HG03575 (cell line): ENCODE measurements around the gene EMC6.

Source experiments
- ATAC-seq: cut with Tn5 transposase; IDR thresholded peaks from one replicate; pipeline ENCODE4 v1.9.1; 2021; ENCODE audit not compliant: unreplicated experiment, insufficient number of reproducible peaks, low FRiP score; ENCODE audit errors: extremely low read depth

Gene EMC6

DNA sequence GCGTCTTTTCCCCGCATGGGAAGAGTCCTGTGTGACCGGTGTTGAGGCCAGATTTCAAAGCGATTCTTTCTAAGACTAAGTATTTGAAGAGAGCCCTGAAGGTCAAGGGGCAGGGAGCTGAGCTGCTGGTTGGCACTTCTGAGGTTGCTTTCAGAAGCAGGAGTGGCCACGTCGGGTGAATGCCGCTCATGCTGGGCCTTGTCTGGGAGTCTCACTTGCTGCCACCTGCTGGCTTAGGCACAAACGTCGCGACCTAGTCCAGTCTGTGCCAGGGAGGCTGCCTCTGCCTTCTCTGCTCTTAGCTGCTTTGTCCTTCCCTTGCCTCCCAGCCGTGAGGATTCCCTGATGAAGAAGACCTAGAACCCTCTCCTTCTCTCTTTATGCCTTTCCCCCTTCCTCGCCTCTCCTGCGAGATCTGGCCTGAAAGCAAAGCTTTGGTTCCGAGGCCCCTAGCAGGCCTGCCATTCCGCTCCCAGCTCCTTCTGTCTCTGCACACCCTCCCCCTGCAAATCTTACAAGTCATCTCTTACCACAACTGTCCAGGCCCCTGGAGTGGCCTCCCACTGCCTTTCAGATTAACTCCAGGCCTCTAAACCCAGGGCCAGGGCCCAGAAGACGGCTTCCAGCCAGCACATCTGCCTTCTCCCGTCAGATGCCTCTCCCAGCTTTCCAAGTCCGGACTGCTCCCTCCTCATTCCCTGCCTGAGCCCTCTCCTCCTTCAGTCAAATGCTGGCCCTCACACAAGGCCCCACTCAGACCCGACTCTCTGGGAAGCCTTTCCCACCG is 20.6 kb upstream of the EMC6 start:
- no peak for ATAC-seq

- no peak for ATAC-seq
Measured at GRCh38 chr17:3655766-3656165, 12.8 kb upstream of the EMC6 start.

- no peak for ATAC-seq
Measured at GRCh38 chr17:3656353-3656752, 12.3 kb upstream of the EMC6 start.

DNA sequence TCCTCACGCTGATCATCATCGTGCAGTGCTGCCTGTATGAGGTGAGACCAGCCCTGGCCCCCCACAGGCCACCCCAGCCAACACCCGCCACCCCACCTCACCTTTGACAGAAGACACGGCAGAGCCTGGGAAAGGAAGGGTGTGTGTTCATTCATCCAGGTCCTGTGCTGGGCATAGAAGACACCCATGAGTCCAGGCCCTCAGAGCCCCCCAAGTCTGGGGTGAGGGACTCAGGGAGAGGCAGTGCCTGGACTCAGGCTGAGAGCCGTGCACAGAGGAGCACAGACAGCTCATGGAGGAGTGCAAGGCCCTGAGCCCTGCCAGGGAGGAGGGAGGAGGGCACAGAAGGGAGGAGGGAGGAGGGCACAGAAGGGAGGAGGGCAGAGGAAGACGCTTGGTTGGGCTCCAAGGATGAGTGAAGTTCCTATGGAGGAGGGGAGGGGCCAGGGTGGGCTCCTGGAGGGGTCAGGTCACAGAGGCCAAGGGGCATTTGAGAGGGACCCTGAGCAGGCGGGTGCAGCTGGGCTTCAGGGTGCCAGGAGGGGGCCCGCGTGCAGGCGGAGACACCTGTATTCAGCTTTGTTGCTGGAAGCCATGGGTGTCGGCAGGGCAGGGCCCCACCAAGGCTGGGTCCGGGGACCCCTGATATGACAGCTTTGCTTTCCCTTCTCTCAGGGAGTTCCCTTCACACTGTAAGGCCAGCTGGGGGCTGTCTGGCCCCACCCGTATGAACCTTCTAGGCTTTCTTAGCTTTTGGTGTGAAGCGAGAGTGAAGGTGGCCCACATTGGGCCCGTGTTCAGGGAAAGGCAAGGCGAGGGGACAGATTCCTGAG is 11.6 kb upstream of the EMC6 start:
- ATAC-seq = no peak

DNA sequence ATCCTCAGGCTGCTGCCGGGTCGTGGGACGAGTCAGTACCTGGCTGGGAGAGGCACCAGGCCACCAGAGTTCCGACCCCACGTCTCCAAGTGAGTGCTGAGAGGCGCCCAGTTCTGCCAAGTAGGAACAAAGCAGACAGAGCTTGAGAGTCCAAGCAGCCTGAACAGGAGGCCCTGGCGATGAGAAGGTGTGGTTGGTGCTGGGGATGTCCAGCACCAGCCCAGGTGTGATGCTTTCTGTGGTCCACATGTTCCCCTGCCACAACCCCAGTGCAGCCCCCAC is 11.1 kb upstream of the EMC6 start:
- ATAC-seq = no peak

DNA sequence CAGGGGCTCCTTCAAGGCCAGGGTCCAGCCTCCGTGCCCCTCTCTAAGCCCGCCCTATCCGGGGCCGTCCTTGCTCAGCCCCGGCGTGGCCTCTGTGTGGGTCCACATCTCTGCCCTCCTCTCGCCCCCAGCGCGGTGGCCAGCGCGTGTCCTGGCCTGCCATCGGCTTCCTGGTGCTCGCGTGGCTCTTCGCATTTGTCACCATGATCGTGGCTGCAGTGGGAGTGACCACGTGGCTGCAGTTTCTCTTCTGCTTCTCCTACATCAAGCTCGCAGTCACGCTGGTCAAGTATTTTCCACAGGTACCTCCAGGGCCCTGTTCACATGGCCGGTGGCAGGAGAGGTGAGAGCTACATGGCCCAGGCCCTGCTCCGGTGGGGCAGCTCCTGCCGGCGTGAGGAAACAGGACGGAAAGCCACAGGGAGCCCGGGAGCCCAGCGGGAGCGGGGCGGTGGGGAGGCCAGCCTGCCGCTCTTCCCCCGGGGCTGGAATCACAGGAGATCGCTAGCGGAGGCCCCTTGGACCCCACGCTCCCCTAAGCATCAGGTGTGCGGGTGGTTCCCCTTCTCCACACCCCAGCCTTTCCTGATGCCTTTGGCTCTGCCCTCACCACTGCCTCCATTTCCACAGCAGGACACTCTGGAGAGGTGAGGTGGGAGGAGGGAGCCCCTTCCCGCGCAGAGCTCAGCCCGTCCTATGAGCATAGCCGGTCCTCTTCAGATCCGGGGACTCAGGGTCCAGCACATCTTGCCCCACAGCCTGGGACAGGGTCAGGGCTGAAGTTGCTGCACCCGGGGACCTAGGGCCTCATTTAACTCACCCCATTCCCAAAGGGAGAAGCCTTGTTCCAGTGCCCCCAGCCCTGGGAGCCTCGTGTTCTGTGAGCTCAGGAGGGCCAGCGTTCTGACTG is 10.5 kb upstream of the EMC6 start:
- no peak for ATAC-seq

GRCh38 chr17:3658784-3659449 is 9.7 kb upstream of the EMC6 start:
- no peak for ATAC-seq

- no peak for ATAC-seq
Measured at GRCh38 chr17:3659541-3660111, 9.0 kb upstream of the EMC6 start.

- no peak for ATAC-seq
Measured at GRCh38 chr17:3660311-3660891, 8.2 kb upstream of the EMC6 start.

DNA sequence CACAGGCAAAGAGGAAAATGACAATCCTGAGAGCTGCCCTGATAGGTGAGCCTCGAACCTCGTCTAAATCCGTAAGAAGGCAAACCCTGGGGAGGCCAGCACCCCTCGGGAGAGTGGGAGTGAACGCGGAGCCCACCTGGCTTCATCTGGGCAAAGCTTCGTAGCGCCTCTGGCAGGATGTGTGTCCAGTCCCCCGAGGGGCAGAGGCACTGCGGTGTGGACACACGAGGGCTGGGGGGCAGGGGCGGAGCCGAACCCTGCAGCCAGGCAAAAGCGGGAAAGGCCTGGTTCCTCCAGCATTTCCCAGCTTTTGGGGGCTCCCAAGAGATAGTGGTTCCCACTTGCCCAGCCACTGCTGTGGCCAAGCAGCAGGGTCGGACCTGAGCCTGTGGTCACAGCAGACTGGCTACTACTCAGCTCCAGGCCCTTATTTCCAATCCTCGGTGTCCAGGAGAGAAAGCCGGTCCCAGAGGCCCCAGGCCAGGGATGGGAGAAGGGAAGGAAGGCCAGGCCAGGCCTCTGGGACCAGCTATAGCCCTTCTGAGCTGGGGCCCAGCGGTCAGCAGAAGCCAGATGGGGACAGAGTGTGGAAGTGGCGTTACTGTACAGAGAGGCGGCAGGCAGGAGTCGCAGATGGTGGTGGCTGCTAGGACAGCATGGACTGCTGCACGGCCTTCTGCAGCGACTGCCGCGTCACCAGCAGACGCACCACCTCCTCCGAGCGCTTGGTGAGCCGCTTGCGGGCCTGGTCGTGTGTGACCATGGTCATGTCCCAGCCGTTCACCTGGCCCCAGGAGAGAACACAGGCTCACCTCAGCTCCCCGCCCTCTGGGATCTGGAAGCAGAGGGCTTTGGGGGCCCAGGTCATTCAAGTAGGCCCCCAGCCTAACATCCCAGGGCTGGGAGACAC is 5.3 kb upstream of the EMC6 start:
- no peak for ATAC-seq

GRCh38 chr17:3665834-3666233 is 2.8 kb upstream of the EMC6 start:
- no peak for ATAC-seq

DNA sequence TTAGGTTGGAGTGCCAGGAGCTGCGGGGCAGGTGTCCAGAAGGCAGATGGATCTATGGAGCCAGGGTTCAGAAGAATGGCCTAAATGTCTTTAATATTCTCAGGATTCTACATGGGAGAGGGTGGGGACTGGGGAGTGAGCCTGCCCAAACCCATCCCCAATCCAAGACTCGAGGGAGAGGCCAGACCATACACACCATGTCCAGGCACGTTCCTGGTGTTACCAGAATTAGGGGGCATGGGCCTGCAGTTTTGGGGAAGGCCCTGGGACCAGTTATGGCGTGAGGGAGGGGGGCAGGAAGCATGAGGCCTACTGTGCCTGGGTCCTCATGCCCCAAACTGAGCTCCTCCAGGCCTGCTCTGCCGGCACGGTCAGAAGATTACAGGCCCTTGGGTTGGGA is 2.1 kb upstream of the EMC6 start:
- no peak for ATAC-seq

DNA sequence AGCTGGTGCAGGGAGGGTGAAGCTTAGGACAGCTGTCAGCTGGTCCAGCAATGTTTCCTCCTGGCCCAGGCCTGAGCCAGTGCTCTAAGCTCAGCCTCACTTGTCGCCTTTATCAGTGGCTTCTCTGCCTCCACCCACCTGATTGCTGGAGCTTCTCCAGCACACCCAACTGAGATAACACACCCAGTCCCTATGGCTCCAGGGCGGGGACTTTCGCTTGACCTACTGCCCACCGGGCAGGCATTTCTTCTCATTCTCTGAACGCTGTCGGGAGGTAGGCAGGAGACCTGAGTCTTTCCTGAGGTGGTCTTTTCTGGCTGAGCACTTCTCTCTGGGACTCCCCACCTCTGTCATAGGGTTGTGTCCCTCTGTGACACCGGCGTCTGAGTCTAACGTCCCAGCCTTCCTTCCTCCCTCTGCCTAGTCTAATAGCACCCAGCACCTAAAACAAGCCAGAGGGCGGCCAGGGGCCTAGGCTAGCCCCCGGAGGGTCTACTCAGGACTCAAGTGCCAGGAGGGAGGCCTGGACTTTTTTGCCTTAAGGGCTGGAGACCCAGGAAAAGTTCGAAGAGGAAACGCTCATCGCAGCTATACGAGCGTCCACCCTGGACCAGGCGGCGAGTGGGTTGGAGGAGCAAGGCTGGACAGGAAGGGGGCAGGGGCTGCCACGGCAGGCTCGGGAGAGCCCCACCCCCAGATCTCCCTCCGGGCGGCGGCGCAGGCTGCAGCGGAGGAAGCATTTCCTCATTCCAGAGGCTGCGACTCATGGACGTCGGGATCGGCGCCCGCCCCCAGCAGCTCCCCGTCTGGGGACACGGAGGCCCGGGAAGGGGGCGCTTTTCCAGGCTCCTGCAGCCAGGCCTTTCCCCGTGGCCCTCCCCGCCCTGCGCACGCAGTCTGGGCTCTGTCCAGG is 990 bp upstream of the EMC6 start:
- ATAC-seq = no peak

- ATAC-seq = no peak
Measured at GRCh38 chr17:3669085-3669347, 404 bp downstream of the EMC6 start.

DNA sequence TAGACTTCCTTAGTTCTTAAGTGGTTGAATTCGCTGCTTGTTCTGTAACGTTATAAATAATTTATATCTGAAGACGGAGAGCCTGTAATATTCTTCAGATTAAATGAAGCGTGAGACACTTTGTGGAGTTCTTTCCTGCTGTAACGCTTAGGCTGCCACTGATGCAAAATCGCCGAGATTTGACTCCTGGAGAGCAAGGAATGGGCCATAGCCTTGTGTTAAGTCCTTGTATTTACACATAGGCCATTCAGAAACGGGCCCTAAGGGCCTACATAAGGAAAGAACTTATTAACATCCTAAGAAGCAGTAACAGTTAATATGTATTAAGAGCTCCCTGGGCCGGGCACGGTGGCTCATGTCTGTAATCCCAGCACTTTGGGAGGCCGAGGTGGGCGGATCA is 936 bp downstream of the EMC6 start:
- ATAC-seq = no peak

GRCh38 chr17:3672571-3672970 is 4.0 kb downstream of the EMC6 start:
- ATAC-seq = no peak

GRCh38 chr17:3675886-3676285 is 7.3 kb downstream of the EMC6 start:
- no peak for ATAC-seq
